ENCODE measurements around the gene DLGAP1.

DNA sequence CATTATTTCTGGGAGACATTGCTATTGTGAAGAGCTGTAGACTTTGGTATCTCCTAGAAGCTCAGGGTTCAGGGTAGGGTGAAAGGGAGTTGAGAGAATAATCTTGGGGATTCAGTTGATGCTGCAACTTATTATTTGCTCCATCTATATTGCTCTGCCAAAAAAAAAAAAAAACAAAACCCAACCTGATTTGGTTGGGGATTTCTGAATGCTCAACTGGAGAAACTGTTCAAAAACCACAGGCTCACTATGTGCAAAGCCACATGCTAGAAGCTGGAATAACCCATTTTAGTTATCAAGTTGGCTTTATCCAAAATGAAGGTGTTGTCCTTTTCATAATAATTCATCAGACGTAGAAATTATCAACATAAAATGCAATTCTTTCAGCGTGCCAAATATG is 696.0 kb downstream of the DLGAP1 start:
- TF ChIP-seq CREB1 (CRISPR knock-in tag; IDR thresholded peaks at IDR 0.05; ENCODE audit: low read depth) (no peak), EZH2 (IDR thresholded peaks at IDR 0.05; ENCODE audit: low read depth, unreplicated experiment) (no peak), POLR2AphosphoS5 (IDR thresholded peaks at IDR 0.05; ENCODE audit: low read depth) (no peak), EZH2phosphoT487 (IDR thresholded peaks at IDR 0.05; ENCODE audit: unreplicated experiment) (no peak), STAT1 (IDR thresholded peaks at IDR 0.05; ENCODE audit: unreplicated experiment) (no peak)
- TF ChIP-seq, protein P1, sequence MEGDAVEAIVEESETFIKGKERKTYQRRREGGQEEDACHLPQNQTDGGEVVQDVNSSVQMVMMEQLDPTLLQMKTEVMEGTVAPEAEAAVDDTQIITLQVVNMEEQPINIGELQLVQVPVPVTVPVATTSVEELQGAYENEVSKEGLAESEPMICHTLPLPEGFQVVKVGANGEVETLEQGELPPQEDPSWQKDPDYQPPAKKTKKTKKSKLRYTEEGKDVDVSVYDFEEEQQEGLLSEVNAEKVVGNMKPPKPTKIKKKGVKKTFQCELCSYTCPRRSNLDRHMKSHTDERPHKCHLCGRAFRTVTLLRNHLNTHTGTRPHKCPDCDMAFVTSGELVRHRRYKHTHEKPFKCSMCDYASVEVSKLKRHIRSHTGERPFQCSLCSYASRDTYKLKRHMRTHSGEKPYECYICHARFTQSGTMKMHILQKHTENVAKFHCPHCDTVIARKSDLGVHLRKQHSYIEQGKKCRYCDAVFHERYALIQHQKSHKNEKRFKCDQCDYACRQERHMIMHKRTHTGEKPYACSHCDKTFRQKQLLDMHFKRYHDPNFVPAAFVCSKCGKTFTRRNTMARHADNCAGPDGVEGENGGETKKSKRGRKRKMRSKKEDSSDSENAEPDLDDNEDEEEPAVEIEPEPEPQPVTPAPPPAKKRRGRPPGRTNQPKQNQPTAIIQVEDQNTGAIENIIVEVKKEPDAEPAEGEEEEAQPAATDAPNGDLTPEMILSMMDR (conservative IDR thresholded peaks at IDR 0.05; ENCODE audit: low read depth in 2 of 2), result no peak
- TF ChIP-seq, protein P2, sequence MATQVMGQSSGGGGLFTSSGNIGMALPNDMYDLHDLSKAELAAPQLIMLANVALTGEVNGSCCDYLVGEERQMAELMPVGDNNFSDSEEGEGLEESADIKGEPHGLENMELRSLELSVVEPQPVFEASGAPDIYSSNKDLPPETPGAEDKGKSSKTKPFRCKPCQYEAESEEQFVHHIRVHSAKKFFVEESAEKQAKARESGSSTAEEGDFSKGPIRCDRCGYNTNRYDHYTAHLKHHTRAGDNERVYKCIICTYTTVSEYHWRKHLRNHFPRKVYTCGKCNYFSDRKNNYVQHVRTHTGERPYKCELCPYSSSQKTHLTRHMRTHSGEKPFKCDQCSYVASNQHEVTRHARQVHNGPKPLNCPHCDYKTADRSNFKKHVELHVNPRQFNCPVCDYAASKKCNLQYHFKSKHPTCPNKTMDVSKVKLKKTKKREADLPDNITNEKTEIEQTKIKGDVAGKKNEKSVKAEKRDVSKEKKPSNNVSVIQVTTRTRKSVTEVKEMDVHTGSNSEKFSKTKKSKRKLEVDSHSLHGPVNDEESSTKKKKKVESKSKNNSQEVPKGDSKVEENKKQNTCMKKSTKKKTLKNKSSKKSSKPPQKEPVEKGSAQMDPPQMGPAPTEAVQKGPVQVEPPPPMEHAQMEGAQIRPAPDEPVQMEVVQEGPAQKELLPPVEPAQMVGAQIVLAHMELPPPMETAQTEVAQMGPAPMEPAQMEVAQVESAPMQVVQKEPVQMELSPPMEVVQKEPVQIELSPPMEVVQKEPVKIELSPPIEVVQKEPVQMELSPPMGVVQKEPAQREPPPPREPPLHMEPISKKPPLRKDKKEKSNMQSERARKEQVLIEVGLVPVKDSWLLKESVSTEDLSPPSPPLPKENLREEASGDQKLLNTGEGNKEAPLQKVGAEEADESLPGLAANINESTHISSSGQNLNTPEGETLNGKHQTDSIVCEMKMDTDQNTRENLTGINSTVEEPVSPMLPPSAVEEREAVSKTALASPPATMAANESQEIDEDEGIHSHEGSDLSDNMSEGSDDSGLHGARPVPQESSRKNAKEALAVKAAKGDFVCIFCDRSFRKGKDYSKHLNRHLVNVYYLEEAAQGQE (IDR thresholded peaks at IDR 0.05; ENCODE audit: unreplicated experiment), result no peak
- TF ChIP-seq, protein P3, sequence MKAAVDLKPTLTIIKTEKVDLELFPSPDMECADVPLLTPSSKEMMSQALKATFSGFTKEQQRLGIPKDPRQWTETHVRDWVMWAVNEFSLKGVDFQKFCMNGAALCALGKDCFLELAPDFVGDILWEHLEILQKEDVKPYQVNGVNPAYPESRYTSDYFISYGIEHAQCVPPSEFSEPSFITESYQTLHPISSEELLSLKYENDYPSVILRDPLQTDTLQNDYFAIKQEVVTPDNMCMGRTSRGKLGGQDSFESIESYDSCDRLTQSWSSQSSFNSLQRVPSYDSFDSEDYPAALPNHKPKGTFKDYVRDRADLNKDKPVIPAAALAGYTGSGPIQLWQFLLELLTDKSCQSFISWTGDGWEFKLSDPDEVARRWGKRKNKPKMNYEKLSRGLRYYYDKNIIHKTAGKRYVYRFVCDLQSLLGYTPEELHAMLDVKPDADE (IDR thresholded peaks at IDR 0.05), result no peak

Data from GM23338 (cell line).